Nephron (organoid): Measurements from ENCODE around the gene SCNN1G.

ENCODE experiments used
- H3K27ac Mint-ChIP-seq, 3 experiments: 2 replicates each; pipeline ENCODE4 v1.8.0; 2020; ENCODE audit warnings: mixed read lengths in 3 of 3, mild to moderate bottlenecking in 2 of 3, moderate library complexity in 1 of 3
- H3K27me3 Mint-ChIP-seq: 2 replicates; pipeline ENCODE4 v1.8.0; 2021; ENCODE audit warnings: low read depth, mild to moderate bottlenecking, moderate library complexity, mixed read lengths
- H3K36me3 Mint-ChIP-seq: 2 replicates; pipeline ENCODE4 v1.8.0; 2020; ENCODE audit warnings: low read depth, mixed read lengths
- H3K4me1 Mint-ChIP-seq: 2 replicates; pipeline ENCODE4 v1.8.0; 2020; ENCODE audit warnings: mixed read lengths
- H3K4me3 Mint-ChIP-seq, 3 experiments: 2 replicates each; pipeline ENCODE4 v1.8.0; 2020; ENCODE audit warnings: mild to moderate bottlenecking in 3 of 3, mixed read lengths in 3 of 3, moderate library complexity in 2 of 3
- H3K9me3 Mint-ChIP-seq: 2 replicates; pipeline ENCODE4 v1.8.0; 2020; ENCODE audit warnings: mixed read lengths
- TF ChIP-seq, protein P1 (sequence below), 3 experiments: fragments of 200-600 bp; sonication (generic); IDR thresholded peaks; one replicate each; pipeline ENCODE4 v1.5.0; 2021; ENCODE audit warnings: antibody characterized with exemption in 3 of 3; ENCODE audit not compliant: unreplicated experiment in 3 of 3

SCNN1G gene

GRCh38 chr16:23148513-23149266 is 33.9 kb upstream of the SCNN1G start:
- TF ChIP-seq, protein P1, sequence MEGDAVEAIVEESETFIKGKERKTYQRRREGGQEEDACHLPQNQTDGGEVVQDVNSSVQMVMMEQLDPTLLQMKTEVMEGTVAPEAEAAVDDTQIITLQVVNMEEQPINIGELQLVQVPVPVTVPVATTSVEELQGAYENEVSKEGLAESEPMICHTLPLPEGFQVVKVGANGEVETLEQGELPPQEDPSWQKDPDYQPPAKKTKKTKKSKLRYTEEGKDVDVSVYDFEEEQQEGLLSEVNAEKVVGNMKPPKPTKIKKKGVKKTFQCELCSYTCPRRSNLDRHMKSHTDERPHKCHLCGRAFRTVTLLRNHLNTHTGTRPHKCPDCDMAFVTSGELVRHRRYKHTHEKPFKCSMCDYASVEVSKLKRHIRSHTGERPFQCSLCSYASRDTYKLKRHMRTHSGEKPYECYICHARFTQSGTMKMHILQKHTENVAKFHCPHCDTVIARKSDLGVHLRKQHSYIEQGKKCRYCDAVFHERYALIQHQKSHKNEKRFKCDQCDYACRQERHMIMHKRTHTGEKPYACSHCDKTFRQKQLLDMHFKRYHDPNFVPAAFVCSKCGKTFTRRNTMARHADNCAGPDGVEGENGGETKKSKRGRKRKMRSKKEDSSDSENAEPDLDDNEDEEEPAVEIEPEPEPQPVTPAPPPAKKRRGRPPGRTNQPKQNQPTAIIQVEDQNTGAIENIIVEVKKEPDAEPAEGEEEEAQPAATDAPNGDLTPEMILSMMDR (IDR thresholded peaks at IDR 0.05; ENCODE audit: unreplicated experiment in 3 of 3) = no peak
- Mint-ChIP-seq H3K9me3 (no peaks in the 10 kb centered on the region), H3K27ac (peak overlapping the region; percentile 41 to 64 (median 48)), H3K4me1 (peaks cover 30% of the 10 kb centered on the region), H3K27me3 (peaks cover 19% of the 10 kb centered on the region), H3K4me3 (peak overlapping the region; percentile 92 to 98 (median 98)), H3K36me3 (no peaks in the 10 kb centered on the region)

DNA sequence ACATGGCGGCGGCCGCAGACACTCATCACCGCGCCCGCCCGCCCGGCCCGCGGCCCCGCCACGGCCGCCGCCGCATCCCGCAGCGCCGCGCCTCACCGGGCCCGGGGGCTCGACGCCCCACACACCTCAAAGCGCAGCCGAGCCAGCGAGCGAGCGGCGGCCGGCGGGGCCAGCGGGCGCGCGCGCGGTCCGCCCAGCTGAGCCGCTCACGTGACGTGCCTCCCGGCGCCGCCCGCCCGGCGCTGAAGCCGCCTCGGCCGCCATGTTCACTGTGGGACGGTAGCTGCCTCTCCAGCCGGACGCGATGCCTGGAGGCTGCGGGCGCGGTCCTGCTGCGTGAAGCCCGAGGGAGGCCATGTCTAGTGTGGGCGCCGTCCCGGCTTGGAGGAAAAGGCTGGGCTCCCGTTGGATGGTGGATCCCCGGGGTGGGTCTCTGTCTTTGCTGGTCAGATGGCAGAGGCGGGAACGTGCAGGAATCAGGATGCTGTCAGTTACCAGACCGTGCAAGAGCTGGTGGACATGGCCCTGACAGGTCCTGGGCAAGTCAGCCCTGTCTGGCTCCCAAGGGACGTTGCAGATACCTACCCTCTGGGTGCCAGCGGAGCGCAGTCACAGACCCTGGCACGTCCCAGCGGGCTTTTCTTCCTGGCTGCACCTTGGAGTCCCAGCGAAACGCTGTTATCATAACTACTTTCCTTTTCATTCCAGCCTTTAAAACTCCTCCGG is 33.1 kb upstream of the SCNN1G start, which contains the start of gene USP31:
USP31 (minus strand) TSS at position 186 of the 726 bp plus-strand sequence; CDS start at position 4, 182 bp downstream.
- H3K27me3 Mint-ChIP-seq = peaks cover 19% of the 10 kb centered on the region
- H3K9me3 Mint-ChIP-seq = no peaks in the 10 kb centered on the region
- peak within 1 kb of the TSS; percentile 92 to 98 (median 98) for H3K4me3 Mint-ChIP-seq
- no peaks in the 10 kb centered on the region for H3K36me3 Mint-ChIP-seq
- peak within 1 kb of the TSS; percentile 41 to 64 (median 48) for H3K27ac Mint-ChIP-seq
- peaks cover 30% of the 10 kb centered on the region for H3K4me1 Mint-ChIP-seq
- TF ChIP-seq, protein P1 (IDR thresholded peaks at IDR 0.05; ENCODE audit: unreplicated experiment in 3 of 3) = no peak

- H3K9me3 Mint-ChIP-seq = no peaks in the 10 kb centered on the region
- peaks cover 22% of the 10 kb centered on the region for H3K27me3 Mint-ChIP-seq
- no peaks in the 10 kb centered on the region for H3K36me3 Mint-ChIP-seq
- peak overlapping the region; percentile 83 to 91 (median 85) for H3K4me3 Mint-ChIP-seq
- peaks cover 28% of the 10 kb centered on the region for H3K4me1 Mint-ChIP-seq
- TF ChIP-seq, protein P1 (IDR thresholded peaks at IDR 0.05; ENCODE audit: unreplicated experiment in 3 of 3) = no peak
- peak overlapping the region in 1 of 3 experiments; percentile 52 for H3K27ac Mint-ChIP-seq
Observed at GRCh38 chr16:23149993-23150364, 32.6 kb upstream of the SCNN1G start.

- no peak overlapping the region for H3K27ac Mint-ChIP-seq
- H3K4me3 Mint-ChIP-seq = peak overlapping the region in 1 of 3 experiments; percentile 67
- peaks cover 33% of the 10 kb centered on the region for H3K27me3 Mint-ChIP-seq
- H3K9me3 Mint-ChIP-seq = no peaks in the 10 kb centered on the region
- no peaks in the 10 kb centered on the region for H3K36me3 Mint-ChIP-seq
- TF ChIP-seq, protein P1 (IDR thresholded peaks at IDR 0.05; ENCODE audit: unreplicated experiment in 3 of 3) = no peak
- peaks cover 12% of the 10 kb centered on the region for H3K4me1 Mint-ChIP-seq
Observed at GRCh38 chr16:23152386-23153178, 30.0 kb upstream of the SCNN1G start.

DNA sequence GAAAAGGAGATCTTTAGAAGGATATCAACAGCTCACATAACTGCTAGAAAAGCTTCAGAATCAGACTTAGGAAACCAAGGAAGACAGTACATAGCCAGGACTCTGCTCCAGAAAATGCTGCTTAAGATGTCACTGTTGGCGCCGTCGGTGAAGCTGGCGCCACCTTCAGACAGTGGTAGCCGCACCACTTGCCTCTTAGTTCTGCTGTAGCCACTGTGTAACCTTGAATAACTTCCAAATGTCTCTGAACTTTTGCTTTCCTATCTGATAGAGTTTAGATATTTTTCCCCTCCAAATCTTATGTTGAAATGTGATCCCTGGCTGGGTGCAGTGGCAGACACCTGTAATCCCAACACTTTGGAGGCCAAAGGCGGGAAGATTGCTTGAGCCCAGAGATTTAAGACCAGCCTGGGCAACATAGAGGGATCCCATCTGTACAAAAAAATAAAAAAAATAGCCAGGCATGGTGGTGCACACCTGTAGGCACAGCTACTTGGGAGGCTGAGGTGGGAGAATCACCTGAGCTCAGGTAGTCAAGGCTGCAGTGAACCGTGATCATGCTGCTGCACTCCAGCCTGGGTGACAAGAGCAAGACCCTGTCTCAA is 27.0 kb upstream of the SCNN1G start:
- Mint-ChIP-seq H3K27me3 (peaks cover 39% of the 10 kb centered on the region), H3K27ac (no peak overlapping the region), H3K4me3 (no peak overlapping the region), H3K4me1 (no peaks in the 10 kb centered on the region), H3K36me3 (no peaks in the 10 kb centered on the region), H3K9me3 (no peaks in the 10 kb centered on the region)
- TF ChIP-seq, protein P1 (IDR thresholded peaks at IDR 0.05; ENCODE audit: unreplicated experiment in 3 of 3) = no peak
